NCI-H146 (cell line): ENCODE results near the gene SLC23A2.
"Not testable (repeated sequence)": the region's sequence is repeated elsewhere in the genome, so short reads cannot be mapped to it uniquely, and the experiment has no call there.

ENCODE experiments used
- DNase-seq: peaks from one replicate; lab custom pipeline; 2025; lab: John Stamatoyannopoulos, UW

The SLC23A2 gene

DNA sequence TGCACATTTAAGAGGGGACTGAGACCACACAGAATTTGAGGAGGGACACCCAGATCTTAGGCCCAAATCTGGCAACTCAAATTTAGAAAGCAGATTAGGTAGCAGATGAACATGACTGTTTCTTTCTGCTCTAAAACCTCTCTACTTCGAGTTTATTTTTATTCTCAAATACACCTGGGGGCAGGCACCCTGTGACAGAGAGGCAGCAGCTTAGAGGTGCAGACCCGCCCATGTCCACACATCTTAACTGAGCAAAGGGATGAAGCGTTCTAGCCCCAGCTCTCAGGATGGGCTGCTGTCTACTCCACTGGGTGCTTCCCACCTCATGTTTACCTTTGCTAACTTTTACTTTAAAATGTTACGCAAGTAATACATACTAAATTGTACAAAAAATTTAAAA lies 125.0 kb downstream of the SLC23A2 start:
- no peak for DNase-seq

- DNase-seq, result peak; percentile 94
Observed at GRCh38 chr20:4875578-4876067, 125.7 kb downstream of the SLC23A2 start.

DNA sequence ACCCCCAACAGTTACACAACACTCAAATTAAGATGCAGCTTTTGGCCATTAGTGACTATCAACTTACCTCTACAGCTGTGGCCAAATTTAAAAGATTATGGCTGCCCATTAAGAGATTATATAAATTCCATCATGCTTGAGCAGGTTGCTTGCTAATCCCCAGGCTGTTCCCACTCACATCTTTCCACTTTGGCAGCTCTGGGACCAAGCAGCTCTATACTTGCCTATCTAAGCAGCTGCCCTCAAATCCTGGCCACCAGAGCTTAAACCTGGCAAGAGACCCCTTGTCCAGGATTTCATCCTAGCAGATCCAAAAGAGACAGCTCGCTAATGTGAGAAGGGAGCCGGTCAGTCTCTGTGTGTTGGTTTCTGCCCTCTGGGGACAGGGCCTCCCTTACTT lies 127.9 kb downstream of the SLC23A2 start:
- DNase-seq, result no peak

DNA sequence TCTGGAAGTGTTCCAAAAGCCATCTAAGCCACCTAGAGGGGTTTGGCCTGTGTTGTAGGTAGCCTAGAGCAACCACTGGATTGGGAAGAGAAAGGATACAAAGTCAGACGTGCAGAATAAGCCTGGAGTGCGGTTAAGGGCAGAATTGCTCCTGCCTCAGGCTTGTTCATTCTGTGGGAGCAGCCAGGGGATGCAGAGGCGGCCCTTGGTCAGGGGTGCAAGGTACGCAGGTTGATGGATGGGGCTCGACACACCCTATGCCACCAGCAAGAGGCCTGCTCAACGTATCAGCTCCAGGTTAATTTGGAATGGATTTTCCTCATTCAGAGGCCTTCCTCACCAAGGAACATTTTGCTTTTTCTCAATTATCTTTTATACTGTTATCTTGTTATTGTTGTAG lies 129.8 kb downstream of the SLC23A2 start:
- no peak for DNase-seq

- no peak for DNase-seq
Observed at GRCh38 chr20:4870906-4871305, 130.4 kb downstream of the SLC23A2 start.

DNA sequence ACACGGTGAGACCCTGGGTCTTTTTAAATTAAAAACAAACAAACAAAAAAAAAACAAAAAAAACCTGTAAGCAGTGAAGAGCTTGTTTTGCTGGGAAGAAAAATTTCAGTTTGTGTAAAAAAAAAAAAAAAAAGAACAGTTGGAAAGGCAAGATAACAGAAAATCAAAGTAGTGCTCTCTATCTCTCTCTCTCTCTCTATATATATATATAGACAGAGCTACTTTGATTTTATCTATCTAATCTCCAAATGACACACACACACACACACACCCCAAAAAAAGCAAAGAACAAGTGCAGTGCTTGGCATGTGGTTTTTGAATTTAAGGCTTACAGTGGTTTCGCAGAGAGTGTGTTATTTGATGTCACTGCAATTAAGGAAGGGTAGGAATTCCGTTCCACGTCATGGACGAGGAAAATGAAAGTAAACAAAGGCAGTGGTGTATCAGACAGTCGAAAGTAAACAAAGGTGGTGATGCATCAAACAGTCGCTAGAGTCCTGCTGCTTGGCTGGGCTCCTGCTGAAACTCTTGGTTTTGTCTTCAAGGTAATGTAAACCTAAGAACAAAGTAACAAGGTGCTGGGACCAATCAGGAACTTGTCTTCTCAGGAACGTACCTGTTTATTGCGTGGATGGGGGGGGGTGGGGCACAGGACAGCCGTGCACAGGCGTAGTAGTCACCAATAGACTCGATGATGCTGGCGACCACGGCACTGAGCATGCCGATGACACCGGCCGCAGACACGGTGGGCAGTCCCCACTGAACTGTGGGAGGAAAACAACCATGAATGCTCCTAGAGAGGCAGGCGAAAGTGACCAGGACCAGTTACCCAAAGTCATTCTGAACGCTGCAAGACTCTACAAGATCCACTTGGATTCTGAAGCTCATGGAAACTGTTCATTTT lies 131.8 kb downstream of the SLC23A2 start:
- DNase-seq, result no peak

GRCh38 chr20:4867051-4867450 lies 134.3 kb downstream of the SLC23A2 start:
- no peak for DNase-seq

GRCh38 chr20:4866429-4866828 lies 134.9 kb downstream of the SLC23A2 start:
- no peak for DNase-seq

DNA sequence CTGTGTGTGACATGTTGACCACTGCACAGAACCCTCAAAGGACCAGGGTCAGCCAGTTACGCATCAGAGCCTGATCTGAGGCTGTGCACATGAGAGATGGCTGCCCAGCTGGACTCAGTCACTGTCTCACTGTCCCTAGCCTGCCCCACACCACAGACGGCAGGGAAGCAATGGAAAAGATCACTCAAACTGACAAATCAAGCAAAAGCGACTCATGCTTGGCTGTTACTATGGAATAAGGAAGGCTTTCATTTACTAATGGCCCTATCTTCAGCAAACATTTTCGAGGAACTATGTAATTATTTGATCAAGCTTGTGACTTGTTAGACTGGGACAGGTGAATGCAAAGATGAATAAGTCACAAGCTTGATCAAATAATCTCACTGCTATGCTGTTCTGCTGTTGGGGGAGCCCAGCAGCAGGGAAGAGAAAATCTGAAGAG lies 137.0 kb downstream of the SLC23A2 start:
- peak; percentile 64 for DNase-seq

DNA sequence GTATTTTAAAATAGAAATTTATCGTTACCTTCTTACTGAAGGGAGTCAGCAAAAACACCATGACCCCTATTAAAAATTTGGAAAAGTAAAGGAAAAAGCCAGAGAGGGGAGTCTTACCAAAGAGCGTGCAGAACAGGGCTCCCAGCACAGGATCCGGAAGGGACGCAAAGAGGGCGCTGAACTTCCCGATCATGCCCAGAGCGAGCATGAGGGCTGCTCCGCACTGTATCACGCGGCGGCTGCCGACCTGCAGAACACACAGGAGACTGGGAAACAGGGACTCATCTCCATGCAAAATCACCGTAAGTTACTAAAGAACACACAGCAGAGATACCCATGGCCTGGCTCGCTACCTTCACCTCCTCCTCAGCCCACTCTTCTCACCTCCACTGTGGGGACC lies 138.6 kb downstream of the SLC23A2 start:
- no peak for DNase-seq

DNA sequence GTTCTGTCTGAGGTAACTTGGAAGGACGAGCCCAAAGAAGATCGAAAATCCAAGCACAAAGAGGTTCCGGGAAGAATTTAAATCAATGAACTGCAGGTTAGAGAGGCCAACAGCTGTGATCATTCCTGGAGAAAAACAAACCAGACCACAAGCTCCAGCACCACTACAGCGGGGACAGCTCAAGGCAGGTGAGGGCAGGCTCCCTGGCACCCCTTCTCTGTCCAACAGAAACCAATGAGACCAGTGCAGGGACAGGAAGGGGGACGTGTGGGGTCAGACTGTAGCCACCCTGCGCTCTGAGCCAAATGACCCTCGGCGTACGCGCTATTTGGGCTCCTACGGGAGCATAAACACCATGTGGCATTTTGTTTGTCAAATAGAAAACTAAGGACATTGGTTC lies 139.3 kb downstream of the SLC23A2 start:
- no peak for DNase-seq

GRCh38 chr20:4858000-4858399 lies 143.3 kb downstream of the SLC23A2 start:
- no peak for DNase-seq

- no peak for DNase-seq
Observed at GRCh38 chr20:4856022-4856755, 145.1 kb downstream of the SLC23A2 start.

DNA sequence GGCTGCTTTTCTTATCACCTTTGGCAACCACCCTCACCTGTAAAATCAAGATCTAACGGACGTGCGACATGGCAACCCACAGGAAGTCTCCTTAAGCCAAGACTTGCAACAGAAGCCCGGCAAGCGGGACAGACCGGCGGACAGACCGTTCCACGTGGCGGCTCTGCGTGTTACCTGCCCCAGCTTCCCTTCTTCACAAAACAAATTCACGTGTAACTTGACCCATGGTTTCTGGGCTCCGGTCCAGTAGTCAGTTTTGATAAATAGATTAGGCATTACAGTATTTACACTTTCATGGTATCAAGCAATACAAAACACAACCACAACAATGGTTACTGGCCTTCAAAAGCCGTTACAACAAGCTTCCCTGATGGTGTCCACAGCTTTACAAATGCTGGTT lies 145.8 kb downstream of the SLC23A2 start:
- no peak for DNase-seq

DNA sequence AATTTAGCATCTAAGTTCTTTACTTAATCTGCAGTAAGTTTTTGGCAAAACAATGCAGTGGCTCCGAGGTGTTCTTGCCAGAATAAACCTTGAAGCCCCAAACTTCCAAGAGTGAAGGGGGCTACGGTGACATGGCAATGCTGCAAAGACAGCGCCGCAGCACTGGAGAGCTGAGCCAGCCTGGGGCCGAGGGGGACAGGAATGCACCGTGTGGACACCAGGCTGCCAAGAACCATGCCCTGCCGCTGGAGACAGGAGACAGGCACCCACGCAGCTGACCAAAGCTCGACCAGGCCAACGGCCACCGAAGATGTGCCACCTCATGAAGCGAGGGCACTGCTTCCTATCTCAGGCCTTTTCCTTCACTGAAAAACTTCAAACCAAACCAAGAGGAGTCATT lies 146.2 kb downstream of the SLC23A2 start:
- no peak for DNase-seq

DNA sequence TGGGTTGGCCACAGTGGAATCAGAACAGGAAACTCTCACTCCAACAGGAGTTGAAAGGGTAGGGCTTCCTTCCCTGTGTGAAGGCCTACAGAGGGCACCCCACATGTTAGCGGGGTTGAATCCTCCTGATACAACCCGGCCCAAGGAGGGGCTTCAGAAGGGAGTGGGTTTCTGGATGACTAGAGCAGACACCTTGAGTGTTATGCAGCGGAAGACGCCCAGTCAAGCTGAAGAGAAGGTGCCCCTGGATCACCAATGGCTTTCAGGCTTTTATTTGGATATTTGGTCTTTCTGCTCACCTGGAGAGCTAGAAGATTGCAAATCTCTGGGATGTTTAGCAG lies 146.8 kb downstream of the SLC23A2 start:
- DNase-seq, result no peak

- no peak for DNase-seq
Observed at GRCh38 chr20:4853757-4854560, 147.4 kb downstream of the SLC23A2 start.

GRCh38 chr20:4853004-4853403 lies 148.3 kb downstream of the SLC23A2 start:
- no peak for DNase-seq

GRCh38 chr20:4850960-4851359 lies 150.3 kb downstream of the SLC23A2 start:
- DNase-seq, result no peak

DNA sequence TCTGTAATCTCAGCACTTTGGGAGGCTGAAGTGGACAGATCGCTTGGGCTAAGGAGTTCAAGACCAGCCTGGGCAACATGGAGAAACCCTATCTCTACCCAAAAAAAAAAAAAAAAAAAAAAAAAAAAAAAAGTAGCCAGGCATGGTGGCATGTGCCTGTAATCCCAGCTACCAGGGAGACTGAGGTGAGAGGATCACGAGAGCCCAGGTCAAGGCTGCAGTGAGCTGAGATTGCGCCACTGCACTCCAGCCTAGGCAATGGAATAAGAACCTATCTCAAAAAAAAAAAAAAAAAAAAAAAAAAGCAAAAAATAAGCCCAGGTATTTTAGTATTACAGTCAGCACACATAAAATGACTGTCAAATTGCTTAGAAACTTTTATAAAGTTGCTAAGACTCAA lies 152.5 kb downstream of the SLC23A2 start:
- not testable (repeated sequence) for DNase-seq

DNA sequence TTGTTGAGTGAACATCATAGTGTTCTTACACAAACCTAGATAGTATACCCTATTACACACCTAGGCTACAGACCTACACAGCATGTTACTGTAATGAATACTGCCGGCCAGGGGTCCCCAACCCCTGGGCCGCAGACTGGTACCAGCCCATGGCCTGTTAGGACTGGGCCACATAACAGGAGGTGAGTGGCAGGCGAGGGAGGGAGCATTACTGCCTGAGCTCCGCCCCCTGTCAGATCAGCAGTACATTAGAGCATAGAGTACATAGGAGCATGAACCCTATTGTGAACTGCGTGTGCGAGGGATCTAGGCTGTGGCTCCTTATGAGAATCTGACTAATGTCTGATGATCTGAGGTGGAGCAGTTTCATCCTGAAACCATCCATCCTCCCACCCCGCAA lies 153.3 kb downstream of the SLC23A2 start:
- DNase-seq, result no peak

DNA sequence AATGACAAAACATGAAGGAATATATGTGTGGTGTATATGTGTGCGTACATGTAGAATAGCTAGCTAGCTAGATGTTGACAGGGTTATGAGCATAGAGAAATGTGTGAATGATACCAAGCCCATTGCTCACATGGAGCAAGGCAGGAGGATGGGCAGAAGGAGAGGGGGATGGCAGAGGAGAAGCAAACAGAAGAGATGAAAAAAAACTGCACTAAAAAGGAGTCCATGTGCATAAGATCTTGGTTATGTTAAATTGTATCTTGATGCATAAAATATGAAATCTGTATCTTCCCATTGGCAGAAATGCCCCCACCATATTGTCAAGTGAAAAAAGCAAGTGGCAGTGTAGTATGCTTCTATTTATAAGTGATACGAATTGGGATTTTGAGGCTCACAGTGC lies 154.5 kb downstream of the SLC23A2 start:
- DNase-seq, result no peak
